GM12878 (cell line): ENCODE measurements around the gene AGAP1. TPM values are rescaled to one million over a fixed set of nuclear protein-coding genes. Genes with fewer than 3 reads are reported as not detected.

Source experiments
- ATAC-seq: fragments of 200-7000 bp; cut with Tn5 transposase; 3 replicates; pipeline ENCODE4 v1.9.1; 2020; ENCODE audit warnings: mild to moderate bottlenecking, moderate library complexity
- BruUV-seq: library from RNA; stranded (reverse); fragments of 400-500 nt; replicated peaks from 2 replicates; lab custom pipeline; 2021; lab: Mats Ljungman, UMichigan
- CTCF ChIA-PET: fragments of 300-600 bp; sonication (Branson Sonifier 250); formaldehyde crosslinking; extraction: SDS; loops from one replicate; lab custom pipeline; 2021; ENCODE audit warnings: inconsistent platforms; lab: Yijun Ruan, JAX
- POLR2A ChIA-PET: fragments of 350-600 bp; formaldehyde crosslinking; extraction: SDS; loops from one replicate; lab custom pipeline; 2021; ENCODE audit warnings: inconsistent platforms; lab: Charles Lee
- RAD21 ChIA-PET: fragments of 300-600 bp; sonication (Branson Sonifier 250); formaldehyde crosslinking; loops from one replicate; lab custom pipeline; 2023; ENCODE audit warnings: antibody characterized with exemption; ENCODE audit not compliant: unreplicated experiment; lab: Charles Lee
- SMC1A ChIA-PET: fragments of 300-600 bp; sonication (Branson Sonifier 250); formaldehyde crosslinking; loops from one replicate; lab custom pipeline; 2023; ENCODE audit not compliant: unreplicated experiment, uncharacterized antibody; lab: Charles Lee
- DNase-seq: peaks from one replicate; pipeline ENCODE4 v3.0.0-alpha.2; 2011; ENCODE audit warnings: low read depth, low spot score
- FAIRE-seq: peaks from 3 replicates; lab custom pipeline; 2011; peaks lifted over from hg19 to GRCh38; lab: Jason Lieb, UNC
- H2AFZ ChIP-seq: 2 replicates; pipeline ENCODE4 v1.6.0; 2011; ENCODE audit warnings: low read depth, low read length, control low read depth; ENCODE audit not compliant: control insufficient read depth
- H3K27ac ChIP-seq: 2 replicates; pipeline ENCODE4 v1.5.1; 2011; ENCODE audit warnings: control low read depth; ENCODE audit not compliant: control insufficient read depth, insufficient read depth
- H3K27me3 ChIP-seq, 2 experiments: replicated peaks in 1 of 2; 2 replicates each; pipeline versions ENCODE4 v1.6.0 to v1.6.1; 2011; ENCODE audit warnings: low read length in 1 of 2; ENCODE audit not compliant: control insufficient read depth in 2 of 2, insufficient read depth in 2 of 2
- H3K36me3 ChIP-seq, 2 experiments: 2 replicates each; pipeline ENCODE4 v1.5.1; 2011; ENCODE audit warnings: low read length in 1 of 2; ENCODE audit not compliant: control insufficient read depth in 2 of 2, insufficient read depth in 2 of 2
- H3K4me1 ChIP-seq: 2 replicates; pipeline ENCODE4 v1.6.1; 2011; ENCODE audit warnings: mild to moderate bottlenecking, low read length, moderate library complexity, mixed read lengths; ENCODE audit not compliant: control insufficient read depth, insufficient read depth
- H3K4me2 ChIP-seq: 2 replicates; pipeline ENCODE4 v1.6.0; 2011; ENCODE audit warnings: control low read depth; ENCODE audit not compliant: control insufficient read depth, insufficient read depth
- H3K4me3 ChIP-seq: fragments of 200-600 bp; sonication (generic); 2 replicates; pipeline ENCODE4 v1.5.1; 2016
- H3K79me2 ChIP-seq: 2 replicates; pipeline ENCODE4 v1.6.0; 2011; ENCODE audit warnings: low read length; ENCODE audit not compliant: control insufficient read depth, insufficient read depth
- H3K9ac ChIP-seq: 2 replicates; pipeline ENCODE4 v1.8.0; 2011; ENCODE audit warnings: low read length, control low read depth, mixed read lengths; ENCODE audit not compliant: control insufficient read depth, insufficient read depth
- H3K9me3 ChIP-seq: replicated peaks from 3 replicates; pipeline ENCODE4 v1.5.1; 2011; ENCODE audit warnings: mild to moderate bottlenecking, low read length; ENCODE audit not compliant: control insufficient read depth, insufficient read depth
- H4K20me1 ChIP-seq: 2 replicates; pipeline ENCODE4 v1.6.0; 2011; ENCODE audit not compliant: control insufficient read depth, insufficient read depth
- ASH2L ChIP-seq: fragments of 300-600, 200-600 bp; sonication (generic); IDR thresholded peaks from 2 replicates; pipeline ENCODE4 v1.6.1; 2017; ENCODE audit warnings: low read depth, mild to moderate bottlenecking, borderline replicate concordance
- ATF2 ChIP-seq: IDR thresholded peaks from 2 replicates; pipeline ENCODE4 v1.6.1; 2012; ENCODE audit warnings: low read length, inconsistent platforms
- JUNB ChIP-seq: IDR thresholded peaks from 2 replicates; pipeline ENCODE4 v1.6.1; 2016; ENCODE audit warnings: antibody characterized with exemption, mild to moderate bottlenecking
- MEF2A ChIP-seq: IDR thresholded peaks from 2 replicates; pipeline ENCODE4 v1.6.1; 2011; ENCODE audit warnings: low read depth, mild to moderate bottlenecking, low read length, moderate library complexity; ENCODE audit not compliant: insufficient read depth
- POLR2AphosphoS5 ChIP-seq: IDR thresholded peaks from 2 replicates; pipeline ENCODE4 v1.6.1; 2011; ENCODE audit warnings: mild to moderate bottlenecking, low read length, inconsistent platforms
- POU2F2 ChIP-seq: IDR thresholded peaks from 3 replicates; pipeline ENCODE4 v1.6.1; 2011; ENCODE audit warnings: low read depth, mild to moderate bottlenecking, low read length, borderline replicate concordance
- RBBP5 ChIP-seq: fragments of 200-600 bp; sonication (generic); conservative IDR thresholded peaks from 2 replicates; pipeline ENCODE4 v1.6.1; 2016
- SMARCA5 ChIP-seq: fragments of 450-650 bp; IDR thresholded peaks from 2 replicates; pipeline ENCODE4 v1.6.1; 2017; ENCODE audit warnings: mild to moderate bottlenecking
- SP1 ChIP-seq: IDR thresholded peaks from one replicate; pipeline ENCODE4 v1.6.1; 2011; ENCODE audit warnings: low read depth, low read length
- TBL1XR1 ChIP-seq: IDR thresholded peaks from 2 replicates; pipeline ENCODE4 v1.6.1; 2012; ENCODE audit warnings: low read depth, low read length, improper control_type of control experiment
- WGBS: methylation state at CpG from one replicate; pipeline ENCODE4 v1.1.6; 2016; ENCODE audit warnings: low lambda C conversion rate; ENCODE audit not compliant: insufficient replicate concordance, insufficient coverage; ENCODE audit errors: missing lambda C conversion rate; 5-methylcytosine and 5-hydroxymethylcytosine counted together
- in situ Hi-C: fragments of 300-500 bp; cut with MboI; formaldehyde crosslinking; loops from 9 replicates; pipeline ENCODE4 v1.14.3; 2018; ENCODE audit warnings: mixed read lengths
- intact Hi-C: fragments of 100-400 bp; cut with micrococcal nuclease; formaldehyde crosslinking; loops from one replicate; pipeline ENCODE4 v1.14.2; 2022; ENCODE audit not compliant: unreplicated experiment
- polyA plus RNA-seq, 11 experiments: library from polyadenylated mRNA; depleted of rRNA in 4 of 11; unstranded in 6 of 11; stranded (reverse) in 5 of 11; fragments of >200 nt; fragmentation: Nextera tagmentation in 4 of 11; fragmentation: Illumina TruSeq in 1 of 11; extraction: Ambion mirVana in 4 of 11; extraction: Trizol in 1 of 11; gene quantifications; 1 replicate in 1 of 11; 2 replicates in 10 of 11; pipeline versions ENCODE4 v1.2.1 to v1.2.3, GENCODE V29; 2011 to 2016; ENCODE audit warnings: inconsistent platforms in 2 of 11, missing spikeins in 2 of 11, low read depth in 1 of 11
- total RNA-seq, 4 experiments: library from RNA; depleted of rRNA in 3 of 4; stranded (reverse); fragments of >200 nt in 3 of 4; fragmentation: Illumina TruSeq in 1 of 4; extraction: Trizol in 1 of 4; gene quantifications; 2 replicates each; pipeline versions ENCODE4 v1.2.1 to v1.2.3, GENCODE V29; 2013 to 2021
- TF ChIP-seq, protein P1 (sequence below): fragments of 450-650 bp; IDR thresholded peaks from 2 replicates; pipeline ENCODE4 v1.6.1; 2017; ENCODE audit warnings: borderline replicate concordance
- TF ChIP-seq, protein P2 (sequence below), 3 experiments: IDR thresholded peaks in 2 of 3; conservative IDR thresholded peaks in 1 of 3; 2 replicates each; pipeline ENCODE4 v1.5.1; 2011; ENCODE audit warnings: low read depth in 3 of 3, low read length in 3 of 3, mild to moderate bottlenecking in 3 of 3, control low read depth in 2 of 3, moderate library complexity in 2 of 3, inconsistent platforms in 1 of 3, mixed read lengths in 1 of 3; ENCODE audit not compliant: control insufficient read depth in 2 of 3, insufficient read depth in 1 of 3; ENCODE audit errors: extremely low read depth in 1 of 3
- TF ChIP-seq, protein P3 (sequence below): IDR thresholded peaks from 2 replicates; pipeline ENCODE4 v1.6.1; 2012; ENCODE audit warnings: low read depth, low read length, improper control_type of control experiment

AGAP1 gene
- total and polyA plus RNA-seq, 10 of the 15 experiments (the other 5 are each of a cell fraction or from before 2014, with no cell fraction given): 0.05 to 0.15 (median 0.06) TPM; not detected in 7

DNA sequence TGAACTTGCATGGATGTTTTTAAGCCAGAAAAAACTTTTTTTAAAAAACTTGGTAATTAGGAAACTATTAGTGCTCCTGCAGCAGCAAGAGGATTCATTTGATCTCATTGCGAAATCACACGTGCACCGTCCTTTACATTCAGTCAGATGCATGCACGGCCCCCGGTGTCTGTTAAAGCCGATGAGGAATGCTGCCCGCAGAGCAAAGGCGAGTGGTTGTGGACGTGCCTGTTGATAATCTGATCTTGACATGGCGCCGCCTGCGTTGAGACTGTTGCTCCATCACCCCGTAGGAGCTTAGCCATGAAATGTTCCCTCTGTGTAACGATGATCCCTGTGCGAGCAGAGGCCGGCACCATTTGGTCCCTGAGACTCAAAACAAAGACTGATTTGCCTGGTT is 374.4 kb downstream of the AGAP1 start:
- Histone ChIP-seq H3K4me3 (no peak overlapping the region), H4K20me1 (no peaks in the 10 kb centered on the region), H3K27ac (no peak overlapping the region), H3K27me3 (no peaks in the 10 kb centered on the region; a peak in 1 of 4 replicates), H3K4me2 (no peak overlapping the region), H3K9ac (no peak overlapping the region), H3K9me3 (no peaks in the 10 kb centered on the region; the same call in 2 of the 3 replicates), H3K4me1 (no peaks in the 10 kb centered on the region), H3K79me2 (no peaks in the 10 kb centered on the region), H2AFZ (no peak overlapping the region), H3K36me3 (no peaks in the 10 kb centered on the region)
- intact Hi-C loops (no loop called here), in situ Hi-C loops (no loop called here)
- no peak for FAIRE-seq
- ChIA-PET POLR2A (no interaction called here), SMC1A (interaction anchor here (0.6 kb wide), 1 partner anchor 48 kb away, joined by 3 read pairs; no protein-coding TSS in a partner anchor), CTCF (no interaction called here), RAD21 (no interaction called here)
- 51% methylated on average over 16 of the region's 16 CpGs for WGBS
- TF ChIP-seq SMARCA5: no peak
- DNase-seq: no peak
- no TSS peak for BruUV-seq
- no peak for ATAC-seq

DNA sequence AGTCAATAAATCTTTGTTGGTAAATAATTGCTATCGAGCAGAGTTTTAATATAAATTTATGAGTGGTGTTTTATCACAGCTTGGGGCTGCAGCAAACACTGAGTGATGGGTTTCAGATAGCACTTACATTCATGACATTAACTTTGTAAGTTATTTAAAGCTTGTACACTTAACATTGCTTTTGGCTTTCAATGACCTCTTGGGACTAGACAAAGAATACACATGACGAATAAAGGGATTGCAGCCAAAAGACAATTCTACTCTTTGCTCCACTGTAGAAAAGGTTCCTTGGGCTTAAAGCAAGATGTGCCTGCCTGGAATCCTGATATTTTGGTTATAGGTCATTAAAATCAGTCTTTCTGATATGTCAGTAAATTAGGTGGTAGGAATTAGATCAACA is 374.8 kb downstream of the AGAP1 start:
- Histone ChIP-seq H3K36me3 (no peaks in the 10 kb centered on the region), H3K9me3 (no peaks in the 10 kb centered on the region; the same call in 2 of the 3 replicates), H3K27me3 (no peaks in the 10 kb centered on the region; a peak in 1 of 4 replicates), H3K79me2 (no peaks in the 10 kb centered on the region), H3K4me2 (no peak overlapping the region), H3K4me3 (no peak overlapping the region), H4K20me1 (no peaks in the 10 kb centered on the region), H2AFZ (no peak overlapping the region), H3K9ac (no peak overlapping the region), H3K4me1 (no peaks in the 10 kb centered on the region), H3K27ac (no peak overlapping the region)
- POLR2A ChIA-PET: no interaction called here
- intact Hi-C loops: no loop called here
- RAD21 ChIA-PET: no interaction called here
- CTCF ChIA-PET: no interaction called here
- in situ Hi-C loops: no loop called here
- no TSS peak for BruUV-seq
- FAIRE-seq (no peak), DNase-seq (no peak), ATAC-seq (no peak)
- SMC1A ChIA-PET: no interaction called here
- WGBS: 79% methylated on average over 2 of the region's 2 CpGs
- TF ChIP-seq TBL1XR1 (no peak), SMARCA5 (no peak), SP1 (no peak), POU2F2 (no peak), POLR2AphosphoS5 (no peak), MEF2A (no peak), ATF2 (no peak), JUNB (no peak), ASH2L (no peak), RBBP5 (no peak)
- TF ChIP-seq, protein P1, sequence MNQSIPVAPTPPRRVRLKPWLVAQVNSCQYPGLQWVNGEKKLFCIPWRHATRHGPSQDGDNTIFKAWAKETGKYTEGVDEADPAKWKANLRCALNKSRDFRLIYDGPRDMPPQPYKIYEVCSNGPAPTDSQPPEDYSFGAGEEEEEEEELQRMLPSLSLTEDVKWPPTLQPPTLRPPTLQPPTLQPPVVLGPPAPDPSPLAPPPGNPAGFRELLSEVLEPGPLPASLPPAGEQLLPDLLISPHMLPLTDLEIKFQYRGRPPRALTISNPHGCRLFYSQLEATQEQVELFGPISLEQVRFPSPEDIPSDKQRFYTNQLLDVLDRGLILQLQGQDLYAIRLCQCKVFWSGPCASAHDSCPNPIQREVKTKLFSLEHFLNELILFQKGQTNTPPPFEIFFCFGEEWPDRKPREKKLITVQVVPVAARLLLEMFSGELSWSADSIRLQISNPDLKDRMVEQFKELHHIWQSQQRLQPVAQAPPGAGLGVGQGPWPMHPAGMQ: no peak
- TF ChIP-seq, protein P2, sequence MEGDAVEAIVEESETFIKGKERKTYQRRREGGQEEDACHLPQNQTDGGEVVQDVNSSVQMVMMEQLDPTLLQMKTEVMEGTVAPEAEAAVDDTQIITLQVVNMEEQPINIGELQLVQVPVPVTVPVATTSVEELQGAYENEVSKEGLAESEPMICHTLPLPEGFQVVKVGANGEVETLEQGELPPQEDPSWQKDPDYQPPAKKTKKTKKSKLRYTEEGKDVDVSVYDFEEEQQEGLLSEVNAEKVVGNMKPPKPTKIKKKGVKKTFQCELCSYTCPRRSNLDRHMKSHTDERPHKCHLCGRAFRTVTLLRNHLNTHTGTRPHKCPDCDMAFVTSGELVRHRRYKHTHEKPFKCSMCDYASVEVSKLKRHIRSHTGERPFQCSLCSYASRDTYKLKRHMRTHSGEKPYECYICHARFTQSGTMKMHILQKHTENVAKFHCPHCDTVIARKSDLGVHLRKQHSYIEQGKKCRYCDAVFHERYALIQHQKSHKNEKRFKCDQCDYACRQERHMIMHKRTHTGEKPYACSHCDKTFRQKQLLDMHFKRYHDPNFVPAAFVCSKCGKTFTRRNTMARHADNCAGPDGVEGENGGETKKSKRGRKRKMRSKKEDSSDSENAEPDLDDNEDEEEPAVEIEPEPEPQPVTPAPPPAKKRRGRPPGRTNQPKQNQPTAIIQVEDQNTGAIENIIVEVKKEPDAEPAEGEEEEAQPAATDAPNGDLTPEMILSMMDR (IDR thresholded peaks at IDR 0.05 in 2 of 3, conservative IDR thresholded peaks at IDR 0.05 in 1 of 3; ENCODE audit: control insufficient read depth in 2 of 3, extremely low read depth in 1 of 3, insufficient read depth in 1 of 3, low read depth in 3 of 3, low read length in 3 of 3): no peak
- TF ChIP-seq, protein P3, sequence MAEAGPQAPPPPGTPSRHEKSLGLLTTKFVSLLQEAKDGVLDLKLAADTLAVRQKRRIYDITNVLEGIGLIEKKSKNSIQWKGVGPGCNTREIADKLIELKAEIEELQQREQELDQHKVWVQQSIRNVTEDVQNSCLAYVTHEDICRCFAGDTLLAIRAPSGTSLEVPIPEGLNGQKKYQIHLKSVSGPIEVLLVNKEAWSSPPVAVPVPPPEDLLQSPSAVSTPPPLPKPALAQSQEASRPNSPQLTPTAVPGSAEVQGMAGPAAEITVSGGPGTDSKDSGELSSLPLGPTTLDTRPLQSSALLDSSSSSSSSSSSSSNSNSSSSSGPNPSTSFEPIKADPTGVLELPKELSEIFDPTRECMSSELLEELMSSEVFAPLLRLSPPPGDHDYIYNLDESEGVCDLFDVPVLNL: no peak
